GM23248 (cell line): ENCODE results near the gene DNAH11.

Source experiments
- EZH2 ChIP-seq: fragments of 200-600 bp; sonication (generic); IDR thresholded peaks from 2 replicates; pipeline ENCODE4 v1.6.1; 2018; ENCODE audit warnings: antibody characterized with exemption, mild to moderate bottlenecking; ENCODE audit not compliant: insufficient read depth, poor library complexity, severe bottlenecking
- EZH2phosphoT487 ChIP-seq: fragments of 200-600 bp; sonication (generic); IDR thresholded peaks from 2 replicates; pipeline ENCODE4 v1.6.1; 2018; ENCODE audit warnings: antibody characterized with exemption, moderate library complexity, mild to moderate bottlenecking, low read depth; ENCODE audit not compliant: insufficient read depth

DNA sequence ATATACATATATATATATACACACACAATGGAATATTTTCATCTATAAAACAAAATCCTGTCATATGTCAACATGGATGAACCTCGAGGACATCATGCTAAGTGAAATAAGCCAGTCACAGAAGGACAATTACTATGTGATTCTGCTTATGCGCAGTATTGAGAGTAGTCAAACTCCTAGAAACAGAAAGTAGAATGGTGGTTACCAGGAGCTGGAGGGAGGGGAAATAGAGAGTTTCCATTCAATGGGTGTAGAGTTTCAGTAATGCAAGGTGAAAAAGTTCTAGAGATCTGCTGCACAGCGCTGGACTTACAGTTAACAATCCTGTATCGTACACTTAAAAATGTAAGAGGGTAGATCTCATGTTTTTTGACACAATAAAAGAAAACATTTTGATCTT lies 221.0 kb downstream of the DNAH11 start:
- TF ChIP-seq EZH2 = no peak
- no peak for TF ChIP-seq EZH2phosphoT487
